Stimulated activated CD4-positive, alpha-beta T cell treated with anti-CD3 and anti-CD28 coated beads, Interleukin-2, amount 100 ng/mL, for 48 hours (primary cell): ENCODE data around the gene NEK6.

Experiments used
- DNase-seq, 2 donors: peaks; one replicate each; pipeline ENCODE4 v3.0.0-alpha.2; 2020

Gene NEK6

DNA sequence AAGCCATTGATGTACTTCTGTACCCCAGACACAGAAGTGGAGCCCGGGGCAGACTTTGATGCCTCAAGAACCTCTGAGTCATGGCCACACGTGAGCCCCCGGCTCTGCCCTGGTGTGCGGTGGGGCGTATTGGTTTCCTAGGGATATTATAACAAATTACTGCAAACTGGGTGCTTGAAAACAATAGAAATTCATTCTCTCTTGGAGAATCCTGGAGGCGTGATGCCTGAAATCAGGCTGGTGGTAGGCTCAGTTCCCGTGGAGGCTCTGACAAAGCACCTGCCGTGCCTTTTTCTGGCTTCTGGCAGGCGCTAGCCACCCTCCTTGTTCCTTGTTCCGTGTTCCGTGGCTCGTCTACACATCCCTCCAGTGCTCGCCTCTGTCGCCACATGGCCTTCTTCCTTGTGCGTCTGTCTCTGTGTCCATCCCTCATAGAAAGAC is 24.2 kb downstream of the NEK6 start:
- DNase-seq, result no peak

DNA sequence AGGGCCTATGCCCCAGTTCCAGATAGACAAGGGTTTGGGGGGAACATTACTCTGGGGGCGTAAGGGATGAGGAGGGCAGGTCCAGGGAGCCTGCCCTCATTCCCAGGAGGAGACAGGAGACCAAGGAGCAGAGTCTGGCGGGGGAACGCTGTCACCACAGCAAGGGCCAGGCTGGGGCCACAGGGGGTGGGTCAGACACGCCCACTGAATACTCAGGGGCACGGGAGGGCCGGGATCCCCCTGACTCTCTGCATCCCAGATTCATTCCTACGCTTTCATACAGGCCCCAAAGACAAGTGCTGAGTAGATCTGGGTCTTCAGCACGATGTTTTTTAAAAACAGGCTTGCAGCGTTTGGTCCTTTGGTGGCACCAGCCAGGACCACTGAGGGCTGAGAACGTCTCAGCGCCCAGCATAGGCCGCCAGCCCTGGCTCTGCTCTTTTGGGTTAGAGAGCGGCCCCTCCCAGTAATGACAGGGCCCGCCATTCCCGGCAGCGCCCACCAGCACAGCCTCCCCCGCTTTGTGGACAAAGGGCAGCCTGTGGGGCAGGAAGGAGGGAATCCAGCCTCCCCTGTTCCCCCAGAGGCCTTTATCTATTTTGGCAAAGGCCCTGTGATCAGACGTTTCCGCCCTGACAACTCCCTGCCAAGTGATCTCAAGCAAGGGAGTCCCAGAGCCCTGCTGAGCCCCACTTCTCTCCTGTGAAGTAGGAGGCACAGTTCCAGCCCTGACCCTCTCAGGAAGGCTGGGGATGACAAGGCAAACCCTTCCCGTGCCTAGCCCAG is 24.9 kb downstream of the NEK6 start:
- no peak for DNase-seq

DNA sequence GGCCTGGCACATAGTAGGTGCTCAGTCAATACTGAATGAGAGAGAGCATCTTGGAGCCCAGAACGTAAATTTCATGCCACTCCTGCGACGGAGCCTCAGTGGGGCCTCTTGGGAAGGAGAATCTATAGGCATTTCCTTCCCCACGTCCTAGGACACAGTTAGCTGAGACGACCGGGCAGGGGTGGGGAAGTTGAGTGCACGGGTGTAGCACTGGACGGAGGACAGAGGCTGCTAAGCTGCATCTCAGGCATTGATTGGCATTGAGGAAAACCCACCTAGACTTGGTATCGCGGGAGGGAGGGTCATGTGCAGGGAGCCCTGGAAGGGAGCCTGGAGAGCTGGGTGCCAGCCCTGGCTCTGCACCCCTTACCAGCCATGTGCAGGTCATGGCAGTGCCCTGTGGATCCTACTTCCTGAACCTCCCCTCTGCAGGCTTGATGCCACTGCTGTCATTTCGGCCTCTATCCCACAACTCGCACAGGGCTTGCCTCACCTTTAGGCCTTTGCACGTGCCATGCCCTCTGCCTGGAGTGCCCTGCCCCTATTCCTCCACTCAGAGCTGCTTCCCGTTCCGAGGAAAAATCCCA is 25.6 kb downstream of the NEK6 start:
- no peak for DNase-seq

DNA sequence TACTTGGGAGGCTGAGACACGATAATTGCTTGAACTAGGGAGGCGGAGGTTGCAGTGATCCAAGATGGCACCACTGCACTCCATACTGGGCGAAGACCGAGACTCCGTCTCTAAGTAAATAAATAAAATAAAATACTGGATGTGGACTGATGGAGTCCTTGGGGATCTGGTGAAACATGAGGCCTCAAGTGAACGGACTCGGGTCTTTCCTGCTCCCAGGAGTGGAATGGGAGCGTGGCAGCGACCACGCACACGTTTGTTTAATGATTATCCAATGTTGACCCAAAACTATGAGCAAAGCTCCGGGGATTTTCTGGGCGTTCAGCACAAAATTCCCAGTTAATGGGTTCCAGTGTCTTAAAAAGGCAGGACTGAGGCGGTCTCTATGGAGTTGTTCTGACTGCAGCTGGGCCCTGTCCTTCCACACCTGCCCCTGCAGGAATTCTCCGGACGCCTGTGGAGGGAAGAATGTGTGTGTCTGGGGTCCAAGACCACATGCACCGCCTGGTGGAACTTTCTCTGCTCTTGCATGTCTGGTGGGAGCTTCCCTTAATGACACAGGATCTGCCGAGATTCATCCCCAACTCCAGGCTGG is 26.6 kb downstream of the NEK6 start:
- no peak for DNase-seq

DNA sequence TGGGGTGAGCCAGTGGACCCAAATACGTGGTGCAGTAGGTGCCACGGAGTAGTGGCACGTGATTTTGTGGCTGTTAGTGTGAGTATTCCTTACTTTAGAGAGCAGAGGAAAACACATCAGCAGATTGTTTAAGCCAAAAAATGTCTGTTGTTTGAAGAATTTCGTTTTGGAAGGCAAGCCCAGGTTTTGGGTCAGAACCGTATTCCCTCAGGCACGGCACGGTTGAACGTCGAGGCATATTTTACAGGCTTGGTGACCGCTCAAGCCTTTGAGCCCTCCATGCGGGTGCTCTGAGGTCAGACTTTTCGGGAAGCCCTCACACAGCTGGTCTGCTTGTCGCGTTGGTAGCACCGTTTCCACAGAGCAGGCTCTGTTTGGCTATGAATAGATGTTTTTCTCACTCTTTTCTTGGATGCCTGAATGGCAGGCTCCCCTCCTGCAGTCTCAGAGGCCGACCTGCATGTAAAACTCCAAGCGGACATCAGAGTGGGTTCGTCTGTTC is 27.2 kb downstream of the NEK6 start:
- DNase-seq, result no peak

DNA sequence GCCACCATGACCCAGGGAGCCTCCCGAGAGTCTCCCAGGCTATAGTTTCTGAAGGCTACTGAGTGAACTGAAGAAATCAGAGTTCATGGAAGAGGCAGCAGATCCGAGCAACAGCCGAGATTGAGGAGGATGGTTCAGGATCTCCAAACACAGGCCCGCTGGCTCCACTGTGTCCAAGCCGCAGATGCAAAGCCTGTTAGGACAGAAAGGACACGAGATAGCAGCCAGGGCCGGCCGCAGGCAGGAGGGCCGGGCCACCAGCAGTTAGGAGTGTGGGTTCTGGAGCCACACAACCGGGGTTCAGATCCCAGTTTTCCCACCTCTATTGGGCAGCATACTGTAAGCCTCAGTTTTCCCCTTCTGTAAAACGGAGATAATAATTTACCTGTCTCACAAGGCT is 27.7 kb downstream of the NEK6 start:
- no peak for DNase-seq

DNA sequence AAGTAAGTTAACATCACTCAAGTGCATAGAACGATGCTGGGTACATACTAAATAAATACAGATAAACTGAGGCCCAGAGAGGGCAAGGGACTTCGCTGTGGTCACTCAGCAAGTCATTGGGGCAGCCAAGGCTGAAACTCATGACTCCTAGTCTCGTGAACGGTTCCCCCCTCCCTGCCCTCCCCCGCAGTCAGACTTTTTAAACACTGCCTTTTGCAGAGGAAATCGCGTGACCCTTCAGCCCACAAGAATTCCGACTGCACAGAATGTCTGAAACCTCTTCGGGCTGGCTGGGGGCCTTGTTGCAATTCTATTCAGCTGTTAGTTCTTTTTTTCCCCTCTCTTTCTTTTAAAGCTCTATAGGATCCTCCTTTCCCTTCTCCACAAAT is 28.1 kb downstream of the NEK6 start:
- peak in 1 of 2 donors; percentile 37 for DNase-seq

DNA sequence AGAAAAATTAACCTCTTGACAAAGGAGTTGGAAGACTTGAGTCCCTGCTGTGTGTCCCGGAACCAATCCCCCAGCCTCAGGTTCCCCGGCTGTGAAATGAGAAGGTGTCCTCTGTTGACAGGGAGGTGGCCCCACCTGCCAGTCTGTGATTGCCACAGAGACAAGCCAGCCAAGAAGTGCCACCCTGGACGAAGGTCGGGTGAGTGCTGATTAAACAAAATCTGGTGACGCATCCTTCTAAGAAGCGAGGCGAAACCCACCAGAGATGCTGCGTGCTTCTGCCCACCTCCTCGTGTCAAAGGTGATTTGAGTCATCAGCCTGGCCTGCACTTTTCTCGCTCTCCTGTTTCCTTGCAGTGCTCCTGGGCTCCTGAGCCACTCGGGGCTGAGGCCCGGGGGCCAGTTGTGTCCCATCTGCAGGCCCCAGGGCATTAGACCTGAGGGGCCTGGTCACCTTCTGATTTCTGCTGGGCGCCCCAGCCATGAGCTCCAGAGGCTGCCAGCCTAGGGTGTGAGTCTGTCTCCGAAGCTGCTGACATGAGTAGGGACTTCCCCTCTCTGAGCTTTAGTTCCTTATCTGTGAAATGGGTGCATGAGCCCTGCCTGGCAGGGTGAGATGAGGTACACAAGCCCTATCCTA is 28.7 kb downstream of the NEK6 start:
- peak; percentile 44 to 54 for DNase-seq

DNA sequence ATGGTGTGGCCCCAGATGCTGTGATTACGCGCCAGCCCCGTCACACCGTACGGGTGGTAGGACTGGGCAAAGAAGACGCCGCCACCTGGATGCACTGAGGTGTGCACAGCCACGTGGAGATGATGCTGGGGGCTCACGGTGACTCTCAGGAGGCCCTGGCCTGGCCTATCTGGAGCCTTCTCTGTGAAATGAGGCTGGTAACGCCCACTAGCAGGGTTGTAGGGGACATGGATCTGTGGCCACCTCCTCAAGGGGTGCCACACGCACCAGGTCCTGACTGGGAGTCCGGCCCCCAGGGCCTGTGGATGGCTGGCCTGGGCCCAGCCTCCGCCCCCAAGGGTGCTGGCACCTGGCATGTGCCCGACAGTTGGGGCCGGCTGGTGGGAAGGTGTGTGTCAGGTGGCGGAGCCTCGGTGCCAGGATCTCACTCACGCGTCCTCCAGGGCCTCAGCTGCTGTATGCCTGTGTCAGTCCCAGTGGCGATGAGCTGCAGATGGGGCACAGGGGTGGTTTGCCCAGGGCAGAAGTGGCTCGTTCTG is 32.4 kb downstream of the NEK6 start:
- no peak for DNase-seq

DNA sequence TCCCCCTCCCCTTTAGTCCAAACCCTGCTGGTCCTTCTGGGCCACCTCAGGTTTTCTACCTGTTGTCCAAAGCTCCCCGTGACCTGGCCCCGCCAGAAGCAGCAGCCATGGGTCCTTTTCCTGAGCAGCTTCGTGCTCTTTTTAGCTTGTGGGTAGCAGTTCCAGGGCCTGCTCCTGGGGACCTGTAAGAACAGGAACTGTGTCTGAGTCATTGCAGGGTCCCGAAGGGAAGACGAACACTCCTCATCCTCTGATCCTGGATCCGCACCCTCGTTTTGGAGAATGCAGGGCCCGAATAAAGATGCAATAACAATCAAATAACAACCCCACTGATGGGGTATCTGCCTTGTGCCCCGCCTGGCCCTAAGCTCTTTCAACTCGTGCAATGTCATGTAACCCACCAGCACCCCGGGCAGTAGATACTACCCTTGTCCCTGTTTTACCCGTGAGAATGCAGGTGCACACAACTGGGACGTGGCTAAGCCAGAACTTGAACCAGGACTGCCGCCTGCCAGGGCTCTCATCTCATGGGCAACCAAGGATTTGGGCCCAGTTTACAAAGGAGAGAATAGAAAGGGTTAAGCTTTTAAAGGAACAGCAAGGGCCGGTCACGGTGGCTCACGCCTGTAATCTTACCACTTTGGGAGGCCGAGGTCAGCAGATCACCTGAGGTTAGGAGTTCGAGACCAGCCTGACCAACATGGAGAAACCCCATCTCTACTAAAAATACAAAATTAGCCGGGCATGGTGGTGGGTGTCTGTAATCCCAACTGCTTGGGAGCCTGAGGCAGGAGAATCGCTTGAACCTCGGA is 33.2 kb downstream of the NEK6 start:
- no peak for DNase-seq

DNA sequence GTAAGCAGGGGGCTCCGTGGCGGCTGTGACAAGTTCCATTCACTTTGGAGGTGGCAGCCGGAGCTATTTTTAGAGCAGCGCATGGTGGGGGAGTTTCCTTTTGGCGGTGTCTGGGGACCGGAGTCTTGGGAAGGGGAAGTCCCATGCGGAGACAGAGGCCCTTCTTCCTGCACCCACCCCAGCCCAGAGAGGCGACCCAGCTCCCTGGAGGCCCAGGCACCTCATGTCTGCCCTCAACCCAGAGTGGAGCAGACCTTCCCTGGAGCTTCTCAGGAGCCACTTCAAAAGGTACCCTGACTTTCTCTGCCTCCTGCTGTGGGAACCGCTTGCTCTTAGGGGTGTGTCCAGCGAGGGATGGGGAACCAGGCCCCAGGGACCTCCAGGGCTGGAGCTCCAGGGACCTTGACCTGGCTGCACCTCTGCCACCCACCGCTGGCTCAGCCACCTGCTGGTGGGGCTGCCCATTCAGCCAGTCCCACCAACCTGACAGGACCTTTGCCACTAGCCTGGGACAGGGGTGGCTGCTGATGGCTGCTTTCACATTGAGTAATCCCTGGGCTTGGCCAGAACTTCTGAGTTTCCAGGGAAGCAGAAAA is 34.1 kb downstream of the NEK6 start:
- DNase-seq, result peak; percentile 20 to 23

DNA sequence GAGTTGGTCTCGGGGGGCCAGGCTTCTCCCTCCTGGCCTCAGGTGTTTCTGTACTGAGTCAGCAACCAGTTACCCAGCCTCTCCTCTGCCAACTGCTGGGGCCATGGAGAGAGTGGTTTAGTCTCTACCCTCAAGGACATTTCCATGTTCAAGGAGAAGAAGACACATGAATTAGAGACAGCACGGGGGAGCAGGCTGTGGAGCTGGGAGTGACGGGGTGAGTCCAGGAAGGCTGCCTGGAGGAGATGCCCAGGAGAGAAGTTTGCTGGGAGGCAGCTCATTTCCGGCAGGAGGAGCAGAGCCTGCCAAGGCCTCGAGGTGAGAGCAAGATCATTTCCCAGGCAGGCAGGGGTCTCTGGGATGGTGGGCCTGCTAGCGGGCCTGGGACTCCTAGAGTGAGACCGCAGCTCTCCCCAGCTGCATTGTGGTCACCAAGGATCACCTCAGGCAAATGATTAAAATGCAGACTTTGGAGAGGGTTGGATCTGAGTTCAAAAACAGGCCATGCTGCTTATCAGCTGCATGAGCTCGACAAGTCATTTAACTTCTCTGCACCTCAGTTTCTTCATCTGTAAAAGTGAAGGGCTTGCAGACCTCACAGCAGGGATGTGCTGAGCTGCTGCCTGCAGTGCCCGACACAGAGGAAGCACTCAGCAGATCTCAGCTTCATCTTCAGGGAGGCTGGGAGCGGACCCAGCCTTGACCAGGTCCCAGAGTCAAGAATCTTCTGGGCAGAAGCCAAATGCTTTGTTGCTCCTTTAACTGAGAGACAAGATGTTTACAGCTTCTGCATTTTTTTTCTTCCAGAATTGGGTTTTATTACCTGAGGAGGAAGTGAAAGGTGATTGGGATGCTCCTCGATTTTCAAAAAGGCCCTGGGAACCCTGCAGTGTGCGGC is 35.2 kb downstream of the NEK6 start:
- DNase-seq, result no peak

DNA sequence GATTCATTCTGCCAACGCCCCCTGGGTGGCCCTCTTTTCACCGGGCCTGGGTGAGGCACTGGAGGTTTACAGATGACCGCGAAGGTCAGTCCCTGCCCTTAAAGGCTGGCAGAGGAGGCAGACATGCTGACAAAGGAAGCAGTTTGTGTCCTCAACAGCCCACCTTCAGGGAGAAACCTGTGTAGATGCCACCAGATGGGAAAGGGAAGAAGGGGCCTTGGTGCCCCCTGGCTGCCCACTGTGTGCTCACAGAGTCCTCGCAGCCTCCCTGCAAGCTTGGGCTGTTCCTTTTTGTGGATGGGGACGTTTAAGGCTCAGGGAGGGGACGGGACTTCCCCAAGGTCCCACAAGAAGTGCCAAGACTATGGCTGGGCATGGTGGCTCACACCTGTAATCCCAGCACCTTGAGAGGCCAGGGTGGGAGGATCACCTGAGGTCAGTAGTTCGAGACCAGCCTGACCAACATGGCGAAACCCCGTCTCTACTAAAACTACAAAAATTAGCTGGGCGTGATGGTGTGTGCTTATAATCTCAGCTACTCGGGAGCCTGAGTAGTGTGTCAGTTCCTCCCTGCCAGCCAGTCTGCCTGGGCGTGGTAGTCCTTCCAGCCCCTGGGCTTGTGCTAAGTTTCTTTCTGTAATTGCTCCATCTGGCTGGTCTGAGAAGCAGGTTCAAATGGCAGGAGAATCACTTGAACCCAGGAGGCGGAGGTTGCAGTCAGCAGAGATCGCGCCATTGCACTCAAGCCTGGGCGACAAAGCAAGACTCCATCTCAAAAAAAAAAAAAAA is 36.2 kb downstream of the NEK6 start:
- DNase-seq, result no peak

DNA sequence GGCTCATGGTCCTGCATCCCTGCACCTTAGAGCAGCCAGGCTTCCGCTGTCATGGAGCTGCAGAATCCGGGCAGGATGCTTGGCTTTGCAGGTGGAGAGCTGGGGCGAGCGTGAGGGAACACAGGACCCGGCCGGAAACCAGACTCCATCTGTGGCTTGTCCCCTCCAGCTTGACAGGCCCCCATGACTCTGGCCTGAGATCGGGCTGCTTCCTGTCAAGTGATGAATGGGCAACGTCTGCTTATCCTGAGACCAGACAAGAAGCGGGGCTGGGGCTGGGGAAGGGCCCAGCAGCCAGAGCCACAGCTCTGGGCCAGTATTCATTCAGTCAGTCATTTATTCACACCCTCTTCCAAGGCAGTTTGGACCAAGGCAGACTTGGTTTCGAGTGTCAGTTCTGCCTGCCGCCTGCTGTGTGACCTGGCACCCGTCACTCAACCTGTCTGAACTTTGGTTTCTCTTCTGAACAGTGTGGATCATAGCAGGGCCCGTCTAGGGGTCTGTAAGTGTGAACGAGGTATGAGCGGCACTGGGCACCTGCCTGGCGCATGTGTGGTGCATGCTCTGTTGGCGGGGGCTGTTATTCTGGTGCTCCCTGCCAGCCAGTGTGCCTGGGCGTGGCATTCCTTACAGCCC is 37.5 kb downstream of the NEK6 start:
- DNase-seq, result no peak

DNA sequence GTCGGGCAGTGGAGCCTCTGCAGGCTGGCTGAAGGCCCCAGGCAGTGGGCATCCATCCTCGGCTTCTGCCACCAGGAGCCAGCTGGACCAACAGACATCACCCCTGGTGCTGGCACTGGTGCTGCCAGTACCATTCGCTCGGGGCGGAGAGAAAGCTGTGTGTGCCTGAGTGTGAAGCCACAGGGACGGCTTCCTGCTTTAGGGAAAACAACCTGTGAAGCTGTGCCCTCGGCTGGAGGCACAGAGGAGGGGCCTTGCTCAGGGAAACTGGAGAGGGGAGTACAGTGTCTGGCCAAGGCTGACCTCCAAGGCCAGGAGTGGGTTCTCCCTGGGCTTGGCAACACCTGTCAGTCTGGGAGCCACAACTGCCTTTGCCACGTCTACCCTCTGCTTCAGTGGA is 38.3 kb downstream of the NEK6 start:
- DNase-seq, result no peak

DNA sequence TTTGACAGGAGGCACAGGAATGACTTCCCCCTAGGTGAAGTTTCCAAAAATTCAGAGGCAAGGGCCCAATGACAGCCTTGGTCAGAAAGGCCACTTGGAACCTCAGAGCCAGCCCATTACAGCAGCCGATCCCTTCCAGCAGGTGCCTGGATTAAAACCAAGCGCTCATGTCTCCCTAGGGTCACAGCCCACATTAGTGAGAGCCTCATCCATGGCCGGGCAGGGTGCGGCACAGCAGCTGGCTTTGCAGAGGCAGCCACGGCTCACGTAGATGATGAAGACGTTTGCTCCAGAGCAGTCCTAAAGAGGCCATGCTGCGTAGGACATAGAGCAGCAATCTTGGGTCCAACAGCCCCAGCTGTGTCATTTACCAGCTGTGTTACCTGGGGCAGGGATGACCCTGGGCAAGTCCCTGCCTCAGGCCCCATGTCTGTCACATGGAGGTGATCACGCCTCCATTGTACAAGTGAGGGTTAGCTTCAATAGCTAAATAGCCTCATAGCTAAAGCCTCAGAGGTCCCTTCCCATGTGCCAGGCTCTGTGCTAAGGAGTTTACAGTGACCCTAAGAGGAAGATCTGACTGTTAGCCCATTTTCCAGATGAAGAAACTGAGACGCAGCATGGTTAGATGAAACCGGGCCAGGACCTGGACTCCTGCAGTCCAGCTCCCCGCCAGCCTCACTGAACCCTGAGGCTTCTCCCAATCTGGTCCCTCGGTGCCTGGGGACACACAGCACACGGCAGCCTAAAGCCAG is 39.2 kb downstream of the NEK6 start:
- no peak for DNase-seq

DNA sequence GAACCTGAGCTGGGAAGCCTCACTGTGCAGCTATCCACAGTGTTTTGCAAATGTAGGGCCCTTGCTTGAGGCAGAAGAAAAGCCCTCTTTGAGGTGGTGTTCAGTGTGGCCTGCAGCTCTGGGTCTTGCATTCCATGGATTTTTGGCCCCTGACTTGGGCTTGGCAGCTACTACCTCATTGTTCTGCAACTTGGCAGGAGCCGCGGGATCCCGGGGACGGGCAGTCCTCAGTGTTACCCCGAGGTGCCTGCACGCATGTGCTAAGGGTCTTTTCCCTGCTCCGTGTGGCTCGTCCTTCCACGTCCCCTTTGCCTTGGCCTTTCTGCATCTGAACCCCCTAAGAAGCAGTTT is 39.8 kb downstream of the NEK6 start:
- DNase-seq, result no peak

DNA sequence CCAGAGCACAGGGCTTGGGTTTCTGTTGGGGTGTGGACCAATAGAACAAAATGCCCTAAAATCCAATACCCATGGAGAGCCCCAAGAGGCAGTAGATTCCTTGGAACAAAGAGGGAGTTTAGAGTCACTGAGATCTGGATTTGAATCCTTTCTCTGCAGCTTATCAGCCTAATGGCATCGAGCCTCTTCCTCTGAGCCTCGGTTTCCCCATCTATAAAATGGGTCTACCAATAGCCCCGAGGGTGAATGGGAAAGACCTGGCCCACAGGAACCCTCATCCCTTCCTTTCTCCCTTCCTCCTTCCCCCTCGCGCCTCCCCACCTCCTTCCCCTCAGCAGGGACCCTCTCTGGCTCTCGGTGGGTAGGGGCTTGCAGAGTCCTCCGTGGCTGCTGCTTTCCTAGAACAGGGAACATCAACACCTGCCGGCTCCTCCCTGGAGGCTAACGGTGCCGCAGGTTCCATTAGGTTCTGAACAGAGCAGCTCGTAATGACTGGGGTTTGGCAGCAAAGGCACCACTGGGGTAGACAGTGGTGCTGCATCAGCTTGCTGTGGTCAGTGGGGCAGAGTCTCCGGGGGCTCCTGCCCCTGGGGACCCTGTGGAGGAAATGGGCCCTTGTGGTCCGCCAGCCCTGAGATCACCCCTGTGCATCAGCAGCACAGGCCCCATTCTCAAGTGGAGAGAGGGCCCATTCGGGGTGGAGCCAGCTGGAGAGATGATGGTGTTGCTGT is 40.3 kb downstream of the NEK6 start:
- no peak for DNase-seq
